Ovary (tissue), 9 donors: ENCODE results near the gene CSMD2. TPM values are rescaled to one million over a fixed set of nuclear protein-coding genes. Genes with fewer than 3 reads are reported as not detected.

Source experiments
- DNase-seq, 5 donors: peaks; one replicate each; pipeline ENCODE4 v3.0.0-alpha.2; 2019 to 2020
- H3K27ac ChIP-seq, 2 donors: fragments of 200-600 bp; one replicate each; pipeline versions ENCODE4 v1.5.1 to v1.8.0; 2019 to 2022
- H3K27me3 ChIP-seq: fragments of 200-600 bp; one replicate; pipeline ENCODE4 v1.8.0; 2022
- H3K36me3 ChIP-seq: fragments of 200-600 bp; sonication (generic); one replicate; pipeline ENCODE4 v1.5.1; 2019
- H3K4me1 ChIP-seq: one replicate; pipeline ENCODE4 v1.8.1; 2013; ENCODE audit warnings: mild to moderate bottlenecking, moderate library complexity; ENCODE audit not compliant: insufficient read depth
- H3K4me3 ChIP-seq: fragments of 200-600 bp; sonication (generic); one replicate; pipeline ENCODE4 v1.5.1; 2017
- H3K9me3 ChIP-seq, 2 donors: fragments of 200-600 bp in 1 of 2; sonication (generic) in 1 of 2; one replicate each; pipeline versions ENCODE4 v1.5.1 to v1.8.1; 2013 to 2019; ENCODE audit warnings: mild to moderate bottlenecking in 1 of 2, moderate library complexity in 1 of 2
- EP300 ChIP-seq: sonication (generic); formaldehyde crosslinking; IDR thresholded peaks from one replicate; pipeline ENCODE4 v1.6.1; 2017; ENCODE audit warnings: antibody characterized with exemption
- POLR2A ChIP-seq: fragments of 450-650 bp; IDR thresholded peaks from one replicate; pipeline ENCODE4 v1.6.1; 2017; ENCODE audit warnings: antibody characterized with exemption, mild to moderate bottlenecking, moderate library complexity
- WGBS, 3 donors: extraction: QIAGEN DNeasy Blood & Tissue Kit in 1 of 3; methylation state at CpG; one replicate each; pipeline versions ENCODE4 v1.1.5 to v1.1.7; 2013 to 2017; 5-methylcytosine and 5-hydroxymethylcytosine counted together
- intact Hi-C, 4 donors: fragments of 100-400 bp; cut with DNase I; formaldehyde crosslinking; loops; one replicate each; pipeline versions ENCODE4 v1.11.0 to v1.15.1; 2022 to 2023
- polyA plus RNA-seq, 2 donors: library from polyadenylated mRNA; stranded (reverse); fragments of 200-250 nt in 1 of 2; fragments of 350-450 nt in 1 of 2; fragmentation: Illumina TruSeq in 1 of 2; extraction: RNeasy Lipid Tissue Mini Kit (QIAGEN cat#74804) in 1 of 2; gene quantifications; one replicate each; pipeline ENCODE4 v1.2.3, GENCODE V29; 2013 to 2014
- total RNA-seq, 7 donors: library from RNA; depleted of rRNA in 2 of 7; stranded (reverse); fragments of >200 nt in 2 of 7; fragmentation: NEBNext Ultra II Directional in 3 of 7; extraction: Animal tissue kit (Norgen Biotek cat#: 25700) in 3 of 7; gene quantifications; one replicate each; pipeline versions ENCODE4 v1.1.0 to v1.2.4, GENCODE V29; 2016 to 2023
- TF ChIP-seq, protein P1 (sequence below), 3 donors: fragments of 450-650 bp in 2 of 3; fragments of 200-600 bp in 1 of 3; IDR thresholded peaks; one replicate each; pipeline versions ENCODE4 v1.5.1 to v1.8.0; 2016 to 2022; ENCODE audit warnings: antibody characterized with exemption in 3 of 3, mild to moderate bottlenecking in 1 of 3
- donor health status: DM: no; HTN: no; CAD: no; lungs with moderate emphysema.
- donor health status: DM: no; HTN: no; CAD: no.
- donor health status: Bipolar disorder and iron deficiency.
- donor health status: DM: yes; HTN: yes; CAD: no.
- donor health status: DM: no; HTN: no; CAD: no.
- donor health status: DM: yes; HTN: yes; CAD: no.

Gene CSMD2
- total and polyA plus RNA-seq, 9 donors = 0.04 to 1.6 (median 0.18) TPM; not detected in 3

DNA sequence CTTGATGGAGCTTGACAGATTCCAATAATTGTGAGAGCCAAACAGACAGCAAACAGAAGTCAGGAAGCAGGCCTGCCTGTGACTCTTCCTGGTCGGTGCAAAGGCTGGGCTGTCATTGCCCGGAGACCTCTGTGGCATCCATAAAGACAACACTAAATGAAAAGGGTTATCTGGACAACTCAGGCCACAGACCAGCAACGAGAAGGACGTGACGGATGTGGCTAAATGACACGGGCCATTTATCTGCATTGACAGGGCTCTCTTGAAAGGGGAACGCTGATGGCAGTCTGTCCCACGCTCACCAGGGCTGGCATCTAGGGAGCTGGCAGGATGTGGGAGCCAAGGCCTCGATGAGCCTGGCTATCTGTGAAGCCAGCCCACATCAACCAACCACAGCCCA lies 266.1 kb downstream of the CSMD2 start:
- WGBS, 3 donors = 67 to 77% (median 76%) methylated on average over 9 of the region's 9 CpGs
- no peaks in the 10 kb centered on the region for H3K9me3 ChIP-seq
- TF ChIP-seq EP300 (no peak), POLR2A (no peak)
- TF ChIP-seq, protein P1, sequence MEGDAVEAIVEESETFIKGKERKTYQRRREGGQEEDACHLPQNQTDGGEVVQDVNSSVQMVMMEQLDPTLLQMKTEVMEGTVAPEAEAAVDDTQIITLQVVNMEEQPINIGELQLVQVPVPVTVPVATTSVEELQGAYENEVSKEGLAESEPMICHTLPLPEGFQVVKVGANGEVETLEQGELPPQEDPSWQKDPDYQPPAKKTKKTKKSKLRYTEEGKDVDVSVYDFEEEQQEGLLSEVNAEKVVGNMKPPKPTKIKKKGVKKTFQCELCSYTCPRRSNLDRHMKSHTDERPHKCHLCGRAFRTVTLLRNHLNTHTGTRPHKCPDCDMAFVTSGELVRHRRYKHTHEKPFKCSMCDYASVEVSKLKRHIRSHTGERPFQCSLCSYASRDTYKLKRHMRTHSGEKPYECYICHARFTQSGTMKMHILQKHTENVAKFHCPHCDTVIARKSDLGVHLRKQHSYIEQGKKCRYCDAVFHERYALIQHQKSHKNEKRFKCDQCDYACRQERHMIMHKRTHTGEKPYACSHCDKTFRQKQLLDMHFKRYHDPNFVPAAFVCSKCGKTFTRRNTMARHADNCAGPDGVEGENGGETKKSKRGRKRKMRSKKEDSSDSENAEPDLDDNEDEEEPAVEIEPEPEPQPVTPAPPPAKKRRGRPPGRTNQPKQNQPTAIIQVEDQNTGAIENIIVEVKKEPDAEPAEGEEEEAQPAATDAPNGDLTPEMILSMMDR (IDR thresholded peaks at IDR 0.05) = no peak
- no peaks in the 10 kb centered on the region for H3K36me3 ChIP-seq
- H3K4me1 ChIP-seq = no peaks in the 10 kb centered on the region
- H3K27me3 ChIP-seq = no peaks in the 10 kb centered on the region
- no peak overlapping the region for H3K4me3 ChIP-seq
- no peak for DNase-seq
- no peak overlapping the region for H3K27ac ChIP-seq
- intact Hi-C loops = no loop called here

DNA sequence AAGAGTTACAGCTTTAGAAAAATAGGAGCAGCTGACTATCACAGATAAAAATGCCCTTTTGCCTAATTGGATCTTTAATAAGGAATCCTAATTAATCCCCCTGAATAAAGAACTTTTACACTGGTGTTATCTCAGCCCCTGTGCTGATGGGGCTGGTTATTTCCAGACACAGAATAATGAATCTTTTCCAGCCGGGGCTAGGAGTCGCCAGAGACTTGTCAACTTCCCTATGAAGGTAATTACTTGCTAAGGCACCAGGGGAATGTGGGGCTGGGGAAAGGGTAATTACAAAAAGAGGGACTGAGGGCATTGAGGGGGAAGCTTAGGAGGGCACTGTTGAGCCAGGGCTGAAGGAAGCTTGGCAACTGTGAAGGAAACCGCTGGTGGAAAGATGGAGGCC lies 266.6 kb downstream of the CSMD2 start:
- Histone ChIP-seq H3K4me1 (no peaks in the 10 kb centered on the region), H3K4me3 (no peak overlapping the region), H3K9me3 (no peaks in the 10 kb centered on the region), H3K27ac (no peak overlapping the region), H3K36me3 (no peaks in the 10 kb centered on the region), H3K27me3 (no peaks in the 10 kb centered on the region)
- TF ChIP-seq, protein P1 (IDR thresholded peaks at IDR 0.05) = no peak
- no peak for TF ChIP-seq POLR2A
- no peak for DNase-seq
- 39 to 51% (median 41%) methylated on average over 3 of the region's 3 CpGs for WGBS, 3 donors
- intact Hi-C loops = no loop called here

DNA sequence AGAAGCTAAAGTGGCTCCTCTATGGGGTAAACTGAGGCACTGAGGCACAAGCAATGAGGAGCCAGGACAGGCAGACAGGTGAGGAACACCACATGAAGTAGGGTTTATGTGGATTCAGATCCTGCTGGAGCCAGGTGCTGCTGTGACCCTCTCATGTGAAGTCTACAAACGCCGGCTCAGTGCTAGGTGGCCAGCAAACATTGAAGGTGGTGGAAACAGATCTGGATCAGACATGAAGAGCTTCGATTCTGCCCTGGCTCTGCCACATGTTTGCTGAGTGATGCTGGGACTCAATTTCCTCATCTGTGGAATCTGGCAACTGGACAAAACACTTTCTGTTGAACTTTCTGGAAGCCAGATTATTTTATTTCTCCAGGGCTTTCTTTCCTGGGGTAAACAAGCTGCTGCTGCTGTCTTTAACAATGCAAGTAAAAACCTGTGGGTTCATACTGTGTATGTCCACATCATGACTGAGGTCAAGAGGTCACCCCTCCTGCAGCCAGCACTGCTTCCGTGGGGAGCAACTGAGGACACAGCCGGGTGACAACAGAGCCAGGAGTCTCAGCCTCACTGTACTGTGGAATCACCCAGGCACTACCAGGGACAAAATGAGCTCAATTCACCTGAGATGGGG lies 267.8 kb downstream of the CSMD2 start:
- no peaks in the 10 kb centered on the region for H3K36me3 ChIP-seq
- DNase-seq = no peak
- TF ChIP-seq, protein P1 (IDR thresholded peaks at IDR 0.05) = no peak
- TF ChIP-seq EP300 = no peak
- no peak for TF ChIP-seq POLR2A
- no peaks in the 10 kb centered on the region for H3K4me1 ChIP-seq
- 66 to 80% (median 70%) methylated on average over 5 of the region's 5 CpGs for WGBS, 3 donors
- intact Hi-C loops = no loop called here
- no peak overlapping the region for H3K27ac ChIP-seq
- H3K9me3 ChIP-seq = no peaks in the 10 kb centered on the region
- H3K27me3 ChIP-seq = no peaks in the 10 kb centered on the region
- H3K4me3 ChIP-seq = no peak overlapping the region

GRCh38 chr1:33895976-33896375 lies 269.1 kb downstream of the CSMD2 start:
- intact Hi-C loops = no loop called here
- H3K27ac ChIP-seq = no peak overlapping the region
- no peaks in the 10 kb centered on the region for H3K9me3 ChIP-seq
- no peak overlapping the region for H3K4me3 ChIP-seq
- no peak for DNase-seq
- TF ChIP-seq POLR2A (no peak), EP300 (no peak)
- TF ChIP-seq, protein P1 (IDR thresholded peaks at IDR 0.05) = no peak
- no peaks in the 10 kb centered on the region for H3K27me3 ChIP-seq
- 67 to 85% (median 69%) methylated on average over 2 of the region's 2 CpGs for WGBS, 3 donors
- no peaks in the 10 kb centered on the region for H3K36me3 ChIP-seq
- no peaks in the 10 kb centered on the region for H3K4me1 ChIP-seq
